SK-N-SH (cell line): Measurements from ENCODE around the gene ATF5. TPM values are rescaled to one million over a fixed set of nuclear protein-coding genes. Genes with fewer than 3 reads are reported as not detected.

ENCODE experiments used
- CTCF ChIA-PET: fragments of 300-600, 350-600 bp; formaldehyde crosslinking; extraction: SDS; loops from one replicate; lab custom pipeline; 2021; lab: Yijun Ruan, JAX
- POLR2A ChIA-PET: fragments of 350-600 bp; sonication (Branson Sonifier 250); formaldehyde crosslinking; extraction: SDS; loops from one replicate; lab custom pipeline; 2020; ENCODE audit warnings: antibody characterized with exemption, inconsistent platforms; lab: Yijun Ruan, JAX
- DNase-seq: peaks from one replicate; pipeline ENCODE4 v3.0.0; 2012
- H2AFZ ChIP-seq: fragments of 200-600 bp; sonication (generic); 2 replicates; pipeline ENCODE4 v1.8.1; 2016; ENCODE audit warnings: antibody characterized with exemption, mild to moderate bottlenecking, low read depth
- H3F3A ChIP-seq: fragments of 200-600 bp; sonication (generic); replicated peaks from 2 replicates; pipeline ENCODE3; 2016; ENCODE audit warnings: antibody characterized with exemption, mild to moderate bottlenecking; ENCODE audit not compliant: insufficient read depth
- H3K27ac ChIP-seq, 2 experiments: fragments of 200-500 bp in 1 of 2; fragments of 200-600 bp in 1 of 2; sonication (Bioruptor generic) in 1 of 2; sonication (generic), shearing (Covaris generic) in 1 of 2; 2 replicates each; pipeline versions ENCODE4 v1.5.1 to v1.6.1; 2014 to 2016; ENCODE audit warnings: low read depth in 2 of 2, inconsistent platforms in 1 of 2, low read length in 1 of 2, mild to moderate bottlenecking in 1 of 2, mixed read lengths in 1 of 2
- H3K27me3 ChIP-seq: fragments of 200-600 bp; sonication (generic), shearing (Covaris generic); 2 replicates; pipeline ENCODE4 v1.6.1; 2016; ENCODE audit warnings: mixed run types; ENCODE audit not compliant: insufficient read depth
- H3K36me3 ChIP-seq, 2 experiments: fragments of 200-500 bp in 1 of 2; fragments of 200-600 bp in 1 of 2; sonication (Bioruptor generic) in 1 of 2; sonication (generic) in 1 of 2; replicated peaks in 1 of 2; 2 replicates each; pipeline versions ENCODE3 to v1.5.1; 2014 to 2016; ENCODE audit warnings: low read length in 1 of 2, mild to moderate bottlenecking in 1 of 2; ENCODE audit not compliant: insufficient read depth in 2 of 2, control insufficient read depth in 1 of 2
- H3K4me1 ChIP-seq, 2 experiments: fragments of 200-500 bp in 1 of 2; fragments of 200-600 bp in 1 of 2; sonication (Bioruptor generic) in 1 of 2; sonication (generic), shearing (Covaris generic) in 1 of 2; 2 replicates each; pipeline versions ENCODE4 v1.5.1 to v1.6.1; 2014 to 2016; ENCODE audit warnings: low read depth in 1 of 2, low read length in 1 of 2, mixed run types in 1 of 2; ENCODE audit not compliant: insufficient read depth in 2 of 2, control insufficient read depth in 1 of 2
- H3K4me2 ChIP-seq: fragments of 200-600 bp; sonication (generic), shearing (Covaris generic); 2 replicates; pipeline ENCODE4 v1.6.1; 2017; ENCODE audit warnings: mixed run types
- H3K4me3 ChIP-seq, 2 experiments: fragments of 200-500 bp in 1 of 2; fragments of 200-600 bp in 1 of 2; sonication (Bioruptor generic) in 1 of 2; sonication (generic), shearing (Covaris generic) in 1 of 2; 2 replicates each; pipeline versions ENCODE4 v1.5.1 to v1.8.1; 2014 to 2016; ENCODE audit warnings: low read depth in 2 of 2, inconsistent platforms in 1 of 2, low read length in 1 of 2, mild to moderate bottlenecking in 1 of 2, mixed read lengths in 1 of 2, moderate library complexity in 1 of 2
- H3K79me2 ChIP-seq: fragments of 200-600 bp; sonication (generic); 2 replicates; pipeline ENCODE4 v1.8.1; 2017; ENCODE audit warnings: mild to moderate bottlenecking; ENCODE audit not compliant: insufficient read depth
- H3K9ac ChIP-seq: fragments of 200-600 bp; sonication (generic); 2 replicates; pipeline ENCODE4 v1.6.1; 2017; ENCODE audit warnings: mixed run types
- H3K9me2 ChIP-seq: fragments of 200-600 bp; sonication (generic); 2 replicates; pipeline ENCODE4 v1.6.1; 2017; ENCODE audit warnings: mixed run types
- H3K9me3 ChIP-seq: fragments of 200-600 bp; sonication (generic); 2 replicates; pipeline ENCODE4 v1.6.1; 2017; ENCODE audit warnings: mixed run types, mild to moderate bottlenecking, moderate library complexity
- H4K20me1 ChIP-seq: fragments of 200-600 bp; sonication (generic); 2 replicates; pipeline ENCODE4 v1.6.1; 2017; ENCODE audit warnings: mild to moderate bottlenecking, mixed run types; ENCODE audit not compliant: insufficient read depth
- CHD2 ChIP-seq: fragments of 150-350 bp; IDR thresholded peaks from 2 replicates; pipeline ENCODE4 v1.6.1; 2018; ENCODE audit warnings: low read length; ENCODE audit not compliant: partially characterized antibody
- ELF1 ChIP-seq: IDR thresholded peaks from 2 replicates; pipeline ENCODE4 v1.4.0; 2012
- EP300 ChIP-seq, 2 experiments: IDR thresholded peaks; 2 replicates each; pipeline versions ENCODE4 v1.4.0 to v1.6.1; 2012; ENCODE audit warnings: borderline replicate concordance in 1 of 2, low read depth in 1 of 2, low read length in 1 of 2
- EZH2phosphoT487 ChIP-seq: fragments of 200-600 bp; sonication (generic); IDR thresholded peaks from 2 replicates; pipeline ENCODE4 v1.6.1; 2017; ENCODE audit warnings: low read depth, mixed run types, mild to moderate bottlenecking, antibody characterized with exemption, moderate library complexity, borderline replicate concordance
- FOXJ3 ChIP-seq: sonication (generic); formaldehyde crosslinking; IDR thresholded peaks from 2 replicates; pipeline ENCODE4 v1.5.1; 2020; ENCODE audit warnings: mild to moderate bottlenecking, missing genetic modification reagents
- FOXM1 ChIP-seq: IDR thresholded peaks from 2 replicates; pipeline ENCODE4 v1.4.0; 2012; ENCODE audit warnings: low read depth, mild to moderate bottlenecking
- GABPA ChIP-seq: IDR thresholded peaks from 2 replicates; pipeline ENCODE4 v1.4.0; 2012; ENCODE audit warnings: low read depth, mild to moderate bottlenecking
- GATA2 ChIP-seq: sonication (generic); formaldehyde crosslinking; IDR thresholded peaks from 2 replicates; pipeline ENCODE4 v1.5.0; 2020; ENCODE audit warnings: mild to moderate bottlenecking, missing genetic modification reagents
- IRF3 ChIP-seq: fragments of 150-350 bp; IDR thresholded peaks from 2 replicates; pipeline ENCODE4 v1.6.1; 2016; ENCODE audit warnings: mild to moderate bottlenecking, low read depth, low read length
- JUND ChIP-seq: IDR thresholded peaks from 2 replicates; pipeline ENCODE4 v1.4.0; 2012
- MEF2A ChIP-seq: IDR thresholded peaks from 2 replicates; pipeline ENCODE4 v1.4.0; 2012; ENCODE audit warnings: low read depth, borderline replicate concordance
- NFIC ChIP-seq: IDR thresholded peaks from 2 replicates; pipeline ENCODE4 v1.4.0; 2012; ENCODE audit warnings: borderline replicate concordance
- PBX3 ChIP-seq: IDR thresholded peaks from 2 replicates; pipeline ENCODE4; 2012
- POLR2AphosphoS5 ChIP-seq: IDR thresholded peaks from 2 replicates; pipeline ENCODE4 v1.6.1; 2012; ENCODE audit warnings: low read depth, low read length
- RCOR1 ChIP-seq: fragments of 150-350 bp; IDR thresholded peaks from 2 replicates; pipeline ENCODE4 v1.6.1; 2017; ENCODE audit warnings: antibody characterized with exemption, low read length
- REST ChIP-seq: IDR thresholded peaks from 2 replicates; pipeline ENCODE4 v1.6.1; 2012; ENCODE audit warnings: mild to moderate bottlenecking, low read depth, low read length, moderate library complexity
- RFX5 ChIP-seq: IDR thresholded peaks from 2 replicates; pipeline ENCODE4 v1.6.1; 2012; ENCODE audit warnings: mild to moderate bottlenecking, improper control_type of control experiment, low read length
- RXRA ChIP-seq: IDR thresholded peaks from 2 replicates; pipeline ENCODE4 v1.4.0; 2012; ENCODE audit warnings: low read depth, mild to moderate bottlenecking, borderline replicate concordance
- SIN3A ChIP-seq: IDR thresholded peaks from 2 replicates; pipeline ENCODE4 v1.6.1; 2012; ENCODE audit warnings: low read depth, mild to moderate bottlenecking, low read length, moderate library complexity, borderline replicate concordance
- TCF12 ChIP-seq: IDR thresholded peaks from 2 replicates; pipeline ENCODE4 v1.4.0; 2012
- TEAD4 ChIP-seq: IDR thresholded peaks from 2 replicates; pipeline ENCODE4 v1.4.0; 2012; ENCODE audit warnings: mild to moderate bottlenecking, borderline replicate concordance; ENCODE audit not compliant: insufficient read depth
- USF2 ChIP-seq: fragments of 150-350 bp; IDR thresholded peaks from 2 replicates; pipeline ENCODE4 v1.6.1; 2017; ENCODE audit warnings: antibody characterized with exemption, low read length, low read depth, borderline replicate concordance
- WGBS: methylation state at CpG from one replicate; pipeline ENCODE4 v1.1.6; 2017; ENCODE audit warnings: low lambda C conversion rate; 5-methylcytosine and 5-hydroxymethylcytosine counted together
- polyA plus RNA-seq, 3 experiments: library from polyadenylated mRNA; depleted of rRNA; stranded (reverse); fragments of >200 nt; gene quantifications; 2 replicates each; pipeline ENCODE4 v1.2.3, GENCODE V29; 2012

ATF5 gene
- polyA plus RNA-seq, 1 of the 3 experiments (the other 2 are of a cell fraction) = 11.7 TPM

GRCh38 chr19:49954933-49955332, 25.9 kb downstream of the ATF5 start:
- Histone ChIP-seq H4K20me1 (no peaks in the 10 kb centered on the region), H3K9me3 (no peaks in the 10 kb centered on the region), H3K27me3 (peaks cover 62% of the 10 kb centered on the region), H3K4me2 (no peak overlapping the region), H3K4me3 (no peak overlapping the region), H3F3A (no peaks in the 10 kb centered on the region), H3K27ac (no peak overlapping the region), H3K9ac (no peak overlapping the region), H3K36me3 (no peaks in the 10 kb centered on the region), H3K79me2 (no peaks in the 10 kb centered on the region), H3K9me2 (no peaks in the 10 kb centered on the region), H3K4me1 (no peaks in the 10 kb centered on the region), H2AFZ (no peak overlapping the region)
- ChIA-PET CTCF (interaction anchor here (1.3 to 3.5 kb wide), 3 partner anchors 17 to 29 kb away, joined by 4 to 22 read pairs (median 13); no protein-coding TSS in a partner anchor), POLR2A (no interaction called here)
- 52% methylated on average over 11 of the region's 11 CpGs for WGBS
- TF ChIP-seq USF2 (no peak), FOXJ3 (CRISPR knock-in tag) (no peak), RXRA (no peak), JUND (no peak)
- DNase-seq = no peak

- Histone ChIP-seq H3K27me3 (peaks cover 55% of the 10 kb centered on the region), H3K4me2 (no peak overlapping the region), H4K20me1 (no peaks in the 10 kb centered on the region), H3K36me3 (no peaks in the 10 kb centered on the region), H3K9me3 (no peaks in the 10 kb centered on the region)
- no peak for DNase-seq
- TF ChIP-seq CHD2 = no peak
- TF ChIP-seq FOXM1 = no peak
- no peak for TF ChIP-seq JUND
- no peak for TF ChIP-seq GABPA
- no peak for TF ChIP-seq RFX5
- TF ChIP-seq RCOR1 = no peak
- TF ChIP-seq SIN3A = no peak
- TF ChIP-seq GATA2 = no peak
- TF ChIP-seq TEAD4 = no peak
- no peak for TF ChIP-seq EP300 (IDR thresholded peaks at IDR 0.05; ENCODE audit: borderline replicate concordance in 1 of 2, low read depth in 1 of 2, low read length in 1 of 2)
- no peak for TF ChIP-seq POLR2AphosphoS5
- TF ChIP-seq EZH2phosphoT487 = no peak
- no peak for TF ChIP-seq MEF2A
- TF ChIP-seq NFIC = no peak
- no peak for TF ChIP-seq ELF1
- no peak for TF ChIP-seq REST
- no peak for TF ChIP-seq PBX3
- no peak for TF ChIP-seq IRF3
- TF ChIP-seq TCF12 = no peak
- TF ChIP-seq, all 33 proteins: peak for 0
- ChIA-PET CTCF (interaction anchor here (3.5 kb wide), 1 partner anchor 27 kb away, joined by 13 read pairs; no protein-coding TSS in a partner anchor), POLR2A (no interaction called here)
- Histone ChIP-seq H3K79me2 (no peaks in the 10 kb centered on the region), H2AFZ (no peak overlapping the region), H3K9me2 (no peaks in the 10 kb centered on the region), H3K9ac (no peak overlapping the region), H3F3A (no peaks in the 10 kb centered on the region), H3K4me1 (no peaks in the 10 kb centered on the region), H3K27ac (no peak overlapping the region), H3K4me3 (no peak overlapping the region)
- 70% methylated on average over 9 of the region's 9 CpGs for WGBS
Measured at GRCh38 chr19:49956115-49956495, 27.1 kb downstream of the ATF5 start.
